Spinal cord (tissue), 10 donors: Measurements from ENCODE around the gene KIF18B. TPM values are rescaled to one million over a fixed set of nuclear protein-coding genes. Genes with fewer than 3 reads are reported as not detected.

Source experiments
- DNase-seq, 6 donors: peaks; one replicate each; pipeline versions ENCODE4 v3.0.0 to v3.0.0-alpha.2; 2013 to 2015; ENCODE audit warnings: low spot score in 6 of 6, low read depth in 4 of 6
- H3K27ac ChIP-seq: one replicate; pipeline ENCODE4 v1.5.1; 2013; ENCODE audit warnings: low read depth, low read length, control low read depth
- H3K27me3 ChIP-seq: one replicate; pipeline ENCODE4 v1.6.1; 2013; ENCODE audit warnings: low read length; ENCODE audit not compliant: control insufficient read depth, insufficient read depth
- H3K36me3 ChIP-seq: one replicate; pipeline ENCODE4 v1.6.1; 2013; ENCODE audit warnings: low read length; ENCODE audit not compliant: control insufficient read depth, insufficient read depth
- H3K4me1 ChIP-seq: one replicate; pipeline ENCODE4 v1.6.1; 2013; ENCODE audit warnings: low read length; ENCODE audit not compliant: control insufficient read depth, insufficient read depth
- H3K4me3 ChIP-seq: one replicate; pipeline ENCODE4 v1.5.1; 2013; ENCODE audit warnings: low read depth, low read length, control low read depth
- H3K9me3 ChIP-seq: one replicate; pipeline ENCODE4 v1.6.1; 2013; ENCODE audit warnings: low read length; ENCODE audit not compliant: control insufficient read depth, insufficient read depth
- WGBS: methylation state at CpG from one replicate; pipeline ENCODE4 v1.1.5; 2013; ENCODE audit warnings: missing lambda C conversion rate; ENCODE audit not compliant: insufficient coverage; 5-methylcytosine and 5-hydroxymethylcytosine counted together
- polyA plus RNA-seq, 2 donors: library from polyadenylated mRNA; unstranded; fragments of 120-200 nt; gene quantifications; one replicate each; pipeline ENCODE4 v1.2.1, GENCODE V29; 2013; ENCODE audit not compliant: insufficient read length in 2 of 2
- total RNA-seq, 2 donors: library from RNA; depleted of rRNA in 1 of 2; stranded (reverse); fragments of 120-200 nt in 1 of 2; fragments of >200 nt in 1 of 2; gene quantifications; one replicate each; pipeline versions ENCODE4 v1.2.3 to v1.2.4, GENCODE V29; 2013 to 2014
- donor health status: healthy.

Gene KIF18B
- total and polyA plus RNA-seq, 4 donors: 1.6 to 11.7 (median 4.5) TPM

GRCh38 chr17:44907729-44908470 lies 39.7 kb downstream of the KIF18B start:
- WGBS: 76% methylated on average over 6 of the region's 11 CpGs
- no peaks in the 10 kb centered on the region for H3K9me3 ChIP-seq
- H3K4me1 ChIP-seq: peaks cover 62% of the 10 kb centered on the region
- peaks cover 7% of the 10 kb centered on the region for H3K27me3 ChIP-seq
- no peak overlapping the region for H3K27ac ChIP-seq
- H3K4me3 ChIP-seq: no peak overlapping the region
- DNase-seq: no peak
- peaks cover 57% of the 10 kb centered on the region for H3K36me3 ChIP-seq

GRCh38 chr17:44906763-44907728 lies 40.5 kb downstream of the KIF18B start:
- H3K36me3 ChIP-seq: peaks cover 55% of the 10 kb centered on the region
- no peak overlapping the region for H3K27ac ChIP-seq
- WGBS: 43% methylated on average over 8 of the region's 18 CpGs
- H3K27me3 ChIP-seq: peaks cover 3% of the 10 kb centered on the region
- H3K4me3 ChIP-seq: no peak overlapping the region
- H3K9me3 ChIP-seq: no peaks in the 10 kb centered on the region
- H3K4me1 ChIP-seq: peaks cover 65% of the 10 kb centered on the region
- peak in 1 of 6 donors; percentile 51 for DNase-seq

GRCh38 chr17:44906010-44906646 lies 41.4 kb downstream of the KIF18B start:
- WGBS: 72% methylated on average over 10 of the region's 10 CpGs
- peaks cover 56% of the 10 kb centered on the region for H3K4me1 ChIP-seq
- H3K4me3 ChIP-seq: no peak overlapping the region
- H3K27ac ChIP-seq: peak overlapping the region; percentile 22
- H3K9me3 ChIP-seq: no peaks in the 10 kb centered on the region
- peaks cover 47% of the 10 kb centered on the region for H3K36me3 ChIP-seq
- peaks cover 3% of the 10 kb centered on the region for H3K27me3 ChIP-seq
- no peak for DNase-seq

GRCh38 chr17:44905006-44906000 lies 42.3 kb downstream of the KIF18B start:
- no peak overlapping the region for H3K4me3 ChIP-seq
- no peaks in the 10 kb centered on the region for H3K27me3 ChIP-seq
- peaks cover 40% of the 10 kb centered on the region for H3K36me3 ChIP-seq
- no peak for DNase-seq
- WGBS: 73% methylated on average over 8 of the region's 9 CpGs
- peaks cover 50% of the 10 kb centered on the region for H3K4me1 ChIP-seq
- H3K27ac ChIP-seq: peak overlapping the region; percentile 22
- no peaks in the 10 kb centered on the region for H3K9me3 ChIP-seq

GRCh38 chr17:44904001-44904984 lies 43.3 kb downstream of the KIF18B start:
- Histone ChIP-seq H3K4me3 (no peak overlapping the region), H3K36me3 (peaks cover 32% of the 10 kb centered on the region), H3K27ac (no peak overlapping the region), H3K4me1 (peaks cover 52% of the 10 kb centered on the region), H3K27me3 (no peaks in the 10 kb centered on the region), H3K9me3 (no peaks in the 10 kb centered on the region)
- peak in 1 of 6 donors; percentile 45 for DNase-seq
- 91% methylated on average over 35 of the region's 35 CpGs for WGBS

GRCh38 chr17:44903012-44903685 lies 44.4 kb downstream of the KIF18B start:
- no peak overlapping the region for H3K4me3 ChIP-seq
- no peaks in the 10 kb centered on the region for H3K9me3 ChIP-seq
- no peak for DNase-seq
- H3K27ac ChIP-seq: no peak overlapping the region
- WGBS: 73% methylated on average over 3 of the region's 8 CpGs
- no peaks in the 10 kb centered on the region for H3K27me3 ChIP-seq
- peaks cover 55% of the 10 kb centered on the region for H3K4me1 ChIP-seq
- H3K36me3 ChIP-seq: peaks cover 26% of the 10 kb centered on the region

- Histone ChIP-seq H3K27me3 (no peaks in the 10 kb centered on the region), H3K27ac (no peak overlapping the region), H3K36me3 (peaks cover 23% of the 10 kb centered on the region), H3K4me1 (peaks cover 50% of the 10 kb centered on the region), H3K9me3 (no peaks in the 10 kb centered on the region), H3K4me3 (no peak overlapping the region)
- 87% methylated on average over 15 of the region's 17 CpGs for WGBS
- no peak for DNase-seq
Measured at GRCh38 chr17:44902135-44902760, 45.3 kb downstream of the KIF18B start.
